HuH-7 (cell line): ENCODE measurements around the gene KCNMA1.
A peak's percentile ranks its signal among the peaks of the same experiment; 100 is the strongest.

Source experiments
- DNase-seq: peaks from one replicate; pipeline ENCODE4 v3.0.0; 2011; ENCODE audit warnings: low spot score

The KCNMA1 gene

GRCh38 chr10:77293347-77293746 is 344.3 kb downstream of the KCNMA1 start:
- no peak for DNase-seq

DNA sequence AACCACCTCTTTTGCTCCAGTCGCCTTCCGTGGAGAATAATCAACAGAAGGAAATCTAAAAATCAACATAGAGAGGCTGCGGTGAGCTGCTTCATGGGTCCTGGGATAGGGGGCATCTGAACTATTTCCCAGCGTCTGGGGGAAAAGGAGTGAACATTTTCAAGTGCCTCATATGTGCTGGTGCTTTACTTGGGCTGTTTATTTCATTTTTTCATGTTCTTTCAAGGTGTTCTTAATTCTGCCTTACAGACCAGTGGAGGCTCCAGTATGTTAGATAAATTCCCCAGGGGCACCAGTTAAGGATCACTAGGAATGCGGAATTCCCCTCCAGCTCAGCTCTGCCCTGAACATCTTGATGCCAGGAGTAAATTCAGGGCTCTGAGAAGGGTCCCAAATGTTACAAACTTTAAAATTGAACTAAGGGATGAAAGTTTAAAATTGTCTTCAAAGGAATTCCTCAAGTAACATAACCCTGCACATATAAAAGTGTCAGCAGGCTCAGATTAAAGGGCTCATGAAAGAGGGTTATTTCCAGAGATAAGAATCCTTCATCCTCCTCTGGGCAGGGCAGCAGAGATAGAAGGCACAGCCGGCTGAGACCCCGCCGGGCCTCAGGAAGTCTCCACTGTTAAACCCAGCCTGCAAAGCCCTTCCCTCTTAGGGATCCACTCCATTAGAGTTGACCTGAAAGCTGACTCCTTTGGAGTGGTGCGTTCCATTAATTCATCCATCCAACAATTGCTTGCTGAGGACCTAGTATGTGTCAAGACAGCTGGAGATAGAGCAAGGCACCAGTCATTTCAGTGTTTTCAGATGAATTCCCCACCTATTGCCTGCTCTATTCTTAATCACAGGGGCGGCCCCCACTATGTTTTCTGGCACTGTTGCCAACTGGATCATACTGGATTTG is 345.8 kb downstream of the KCNMA1 start:
- DNase-seq = no peak

DNA sequence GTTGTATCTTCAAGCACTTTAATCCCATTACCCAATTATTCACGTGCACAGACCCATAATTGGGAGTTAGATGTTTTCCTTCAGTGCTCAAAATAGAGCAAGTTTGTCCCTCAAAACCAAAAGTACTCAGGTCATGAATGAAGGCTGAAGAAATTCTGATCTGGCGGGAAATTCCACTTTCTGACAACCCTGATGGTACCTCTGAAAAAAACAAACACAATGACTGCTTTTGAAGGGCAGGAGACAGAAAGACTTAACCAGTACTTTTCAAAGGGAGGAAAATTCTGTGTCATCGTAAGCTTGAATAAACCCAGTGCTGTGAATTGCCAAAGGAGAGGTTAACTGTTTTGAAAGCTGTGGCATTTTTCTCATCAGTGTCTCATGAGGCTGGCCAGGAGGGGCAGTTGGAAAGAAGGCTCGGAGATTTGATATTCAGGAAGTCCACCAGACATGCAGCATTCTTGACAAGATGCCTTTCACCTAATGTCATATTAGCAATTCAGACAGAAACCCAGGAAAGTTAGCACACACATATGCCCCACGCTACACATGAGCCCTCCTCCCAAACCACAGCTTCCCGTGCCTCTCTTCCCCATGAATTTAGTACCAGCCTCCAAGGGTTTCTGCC is 347.0 kb downstream of the KCNMA1 start:
- DNase-seq = no peak

- DNase-seq = no peak
These were observed 347.8 kb downstream of the KCNMA1 start for GRCh38 chr10:77289790-77290189.

GRCh38 chr10:77289027-77289501 is 348.5 kb downstream of the KCNMA1 start:
- no peak for DNase-seq

- peak; percentile 26 for DNase-seq
These were observed 349.9 kb downstream of the KCNMA1 start for GRCh38 chr10:77287647-77288120.

GRCh38 chr10:77286531-77287508 is 350.8 kb downstream of the KCNMA1 start:
- no peak for DNase-seq

DNA sequence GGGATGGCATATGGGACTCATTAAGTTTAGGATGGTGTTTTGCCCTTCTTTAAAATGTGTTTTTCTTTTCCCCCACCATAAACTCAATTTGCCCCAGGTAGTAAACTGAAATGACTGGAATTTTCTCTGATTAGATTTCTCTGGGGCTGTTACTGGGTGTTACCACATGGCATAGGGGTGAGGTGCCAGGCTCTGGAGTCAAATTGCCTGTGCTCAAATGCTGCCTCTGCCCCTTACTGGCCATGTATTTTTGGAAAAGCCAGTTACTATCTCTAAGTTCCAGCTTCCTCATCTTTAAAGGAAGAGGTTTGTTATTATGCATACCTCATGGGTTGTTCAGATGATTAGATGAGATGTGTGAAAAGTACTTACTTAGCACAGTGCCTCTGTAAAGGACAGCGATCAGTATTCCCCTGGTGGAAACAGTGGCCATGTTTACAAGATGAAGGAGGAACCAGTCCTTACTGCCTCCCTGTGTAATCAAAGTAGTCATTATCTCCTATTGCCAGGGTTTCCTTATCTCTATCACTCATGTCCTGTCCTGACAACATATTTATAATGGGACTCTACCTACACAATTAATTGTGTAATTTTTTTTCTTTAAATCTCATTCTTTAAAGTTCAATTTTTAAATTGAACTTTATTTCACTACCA is 352.0 kb downstream of the KCNMA1 start:
- no peak for DNase-seq

GRCh38 chr10:77284797-77285196 is 352.8 kb downstream of the KCNMA1 start:
- no peak for DNase-seq

DNA sequence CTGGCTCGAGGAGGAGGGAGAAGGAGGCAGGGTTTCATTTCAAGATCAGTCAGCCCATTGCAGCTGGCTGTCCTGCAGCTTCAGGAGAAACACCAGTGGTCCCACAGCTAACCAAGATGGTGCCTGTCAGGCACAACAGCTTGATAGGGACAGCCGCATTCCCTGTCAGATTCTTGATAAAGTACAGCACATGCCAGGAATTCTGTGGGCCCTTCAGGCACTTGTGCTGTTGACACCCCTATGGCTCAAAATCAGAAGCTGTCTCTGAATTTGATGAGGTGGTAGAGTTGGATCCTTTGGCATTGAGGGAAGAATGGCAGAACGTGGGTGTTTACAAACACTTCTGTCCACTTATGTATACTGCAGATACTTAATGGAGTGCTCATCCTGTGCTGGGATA is 354.3 kb downstream of the KCNMA1 start:
- no peak for DNase-seq

DNA sequence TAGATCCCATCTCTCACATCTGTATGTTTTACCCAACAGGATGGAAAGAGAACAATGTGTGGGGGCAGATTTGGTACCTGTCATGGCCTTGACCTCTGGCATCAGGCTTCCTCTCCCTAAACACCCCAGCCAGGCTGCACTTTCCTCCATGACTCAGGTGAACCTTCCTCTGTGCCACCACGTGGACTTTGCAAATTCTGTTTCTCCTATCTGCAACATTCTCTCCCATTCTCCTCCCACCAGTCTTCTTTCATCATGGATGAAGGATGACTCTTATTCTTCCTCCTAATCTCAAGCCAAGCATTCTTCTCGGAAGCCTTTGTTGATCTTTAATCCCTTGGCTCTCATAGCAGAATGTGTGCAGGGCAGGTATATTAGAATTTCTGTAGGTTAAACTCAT is 355.4 kb downstream of the KCNMA1 start:
- no peak for DNase-seq

GRCh38 chr10:77281719-77282118 is 355.9 kb downstream of the KCNMA1 start:
- DNase-seq = no peak

DNA sequence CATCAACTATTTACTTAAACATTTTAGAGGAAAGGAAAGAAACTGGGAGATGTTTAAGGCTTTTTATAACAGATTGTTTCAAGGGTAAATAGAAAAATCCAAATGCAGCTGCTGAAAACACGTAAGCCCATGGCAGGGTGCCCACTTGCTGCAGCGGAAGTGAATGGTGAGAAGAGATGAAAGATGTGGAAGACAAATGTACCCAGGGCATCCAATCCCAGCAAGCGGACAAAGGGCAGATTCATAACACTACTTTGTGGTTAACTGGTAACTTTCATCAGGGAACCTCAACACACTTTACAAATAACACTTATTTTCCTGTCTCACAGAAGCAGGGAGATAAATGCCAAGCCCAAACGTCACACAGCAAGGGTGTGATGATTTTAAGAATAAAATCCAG is 358.4 kb downstream of the KCNMA1 start:
- no peak for DNase-seq

GRCh38 chr10:77274046-77274795 is 363.4 kb downstream of the KCNMA1 start:
- no peak for DNase-seq

DNA sequence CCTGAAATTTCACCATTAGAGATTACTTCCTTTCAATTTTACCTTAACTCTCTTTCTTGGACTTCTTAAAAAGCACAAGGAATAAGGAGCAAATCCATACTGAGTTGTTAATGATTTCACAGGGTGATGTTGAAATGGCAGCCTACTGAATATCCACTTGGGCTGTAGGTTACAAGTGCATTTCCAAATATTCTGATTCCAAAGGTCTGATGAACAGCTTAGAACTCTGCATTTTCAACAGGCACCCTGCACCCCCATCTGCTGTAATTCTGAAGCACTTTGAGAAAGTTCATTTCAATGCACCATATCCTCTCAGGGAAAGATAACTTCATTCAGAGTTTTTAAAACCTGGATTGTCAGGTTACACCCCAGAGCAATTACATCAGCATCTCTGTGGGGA is 368.4 kb downstream of the KCNMA1 start:
- no peak for DNase-seq

GRCh38 chr10:77268721-77269120 is 368.9 kb downstream of the KCNMA1 start:
- no peak for DNase-seq

DNA sequence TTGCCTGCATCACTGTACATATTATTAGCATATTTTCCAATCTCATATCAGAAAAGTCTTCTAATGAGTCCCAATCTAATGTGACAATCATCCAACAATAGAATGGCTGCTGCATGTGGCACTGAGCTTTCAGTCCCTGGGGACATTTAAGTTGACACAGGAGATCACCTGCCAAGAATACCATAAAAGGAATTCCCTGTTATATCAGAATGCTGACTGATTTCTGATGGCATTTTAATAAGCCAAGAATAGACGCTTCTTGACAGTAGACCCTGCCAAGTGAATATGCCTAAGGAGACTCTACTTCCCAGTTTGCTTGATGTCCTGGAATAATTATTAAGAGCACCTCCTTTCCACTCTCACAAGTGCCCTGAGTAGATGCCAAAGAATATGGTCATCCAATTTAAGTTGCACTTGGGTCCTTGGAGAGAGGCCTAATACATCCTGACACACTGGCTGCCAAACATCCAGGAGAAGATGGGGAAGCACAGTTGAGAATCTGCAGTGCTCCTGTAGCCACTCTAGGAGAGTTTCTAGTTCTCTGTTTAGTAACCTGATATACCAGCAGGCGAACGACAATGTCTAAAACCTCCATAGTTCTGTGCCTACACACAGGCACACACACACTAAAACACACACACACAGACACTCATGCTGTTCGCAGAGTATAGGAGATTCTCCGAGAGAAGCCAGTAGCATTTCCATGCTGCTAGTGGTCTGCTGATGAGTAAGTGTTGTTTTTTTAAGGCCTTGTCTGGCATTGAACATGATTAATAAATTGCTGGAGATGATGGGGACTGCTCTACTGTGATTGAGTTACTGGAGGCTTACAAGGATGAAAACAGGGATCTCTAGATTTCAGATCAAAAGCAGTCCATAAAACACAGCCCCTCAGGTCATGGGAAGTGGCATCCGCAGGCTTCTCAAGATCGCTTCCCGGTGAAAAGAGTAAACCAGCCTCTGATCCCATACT is 369.6 kb downstream of the KCNMA1 start:
- no peak for DNase-seq

GRCh38 chr10:77266242-77266641 is 371.4 kb downstream of the KCNMA1 start:
- DNase-seq = no peak

DNA sequence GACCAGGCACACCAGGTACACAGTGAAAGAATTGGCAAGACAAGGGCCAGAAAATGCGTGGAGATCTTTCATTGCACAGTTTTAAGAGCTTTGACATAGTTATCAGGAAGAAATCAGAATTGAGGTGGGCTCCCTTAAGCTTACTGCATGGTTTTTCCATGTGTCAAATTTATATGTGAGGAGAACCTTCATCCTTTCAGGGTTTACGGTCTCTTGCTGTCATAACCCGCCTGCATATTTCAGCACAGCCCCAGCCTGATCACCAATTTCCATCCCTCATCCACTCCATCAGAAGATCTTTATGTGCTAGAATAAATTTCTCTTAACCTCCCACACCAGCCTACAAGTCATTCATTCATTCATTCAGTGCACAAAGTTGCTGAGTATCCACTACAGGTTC is 373.1 kb downstream of the KCNMA1 start:
- no peak for DNase-seq

- DNase-seq = no peak
These were observed 373.5 kb downstream of the KCNMA1 start for GRCh38 chr10:77264107-77264506.
